UCSD-AML1 (cell line): ENCODE data around the gene CATSPERD.

Experiments
- DNase-seq: peaks from one replicate; lab custom pipeline; 2025; ENCODE audit not compliant: unreplicated experiment; lab: John Stamatoyannopoulos, UW

CATSPERD gene, protein sequence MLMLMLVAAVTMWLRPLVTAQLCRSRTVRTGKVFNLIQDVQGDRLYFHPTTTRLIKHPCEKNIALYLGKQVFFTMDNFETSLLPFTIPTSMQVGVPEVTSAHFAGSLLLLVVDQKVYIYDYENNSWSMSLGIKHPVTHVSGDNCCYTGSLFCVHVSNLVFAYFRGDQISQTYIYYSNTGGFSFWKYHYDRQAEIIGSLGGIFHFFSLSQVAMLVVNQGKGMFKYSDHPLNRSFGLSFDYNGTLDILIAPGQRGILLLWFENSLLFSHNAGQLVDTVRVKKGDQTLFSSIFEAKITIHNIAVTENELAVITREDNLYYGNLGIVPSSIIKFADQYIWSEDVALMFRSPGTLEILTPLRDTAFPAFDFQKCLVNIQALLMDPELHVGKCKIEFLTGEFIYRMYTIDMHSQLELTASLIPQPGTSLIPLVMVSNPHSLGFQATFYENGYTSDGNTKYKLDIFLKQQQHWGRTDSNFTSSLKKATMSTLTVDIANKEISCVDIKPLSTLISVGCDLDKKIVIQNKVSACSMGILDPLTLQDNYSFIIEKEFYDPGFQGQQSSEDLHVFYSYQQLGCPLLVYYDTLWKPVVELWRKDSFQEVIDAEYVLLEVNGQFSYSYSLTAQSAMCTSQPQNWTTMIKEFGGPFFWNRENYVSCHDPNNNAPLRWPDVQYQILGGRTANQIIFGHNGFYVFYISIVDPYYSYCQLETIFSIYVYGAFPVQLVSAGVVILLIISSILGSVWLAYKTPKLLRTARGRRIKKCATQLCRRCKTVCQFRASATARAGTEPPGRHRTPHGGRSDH

DNA sequence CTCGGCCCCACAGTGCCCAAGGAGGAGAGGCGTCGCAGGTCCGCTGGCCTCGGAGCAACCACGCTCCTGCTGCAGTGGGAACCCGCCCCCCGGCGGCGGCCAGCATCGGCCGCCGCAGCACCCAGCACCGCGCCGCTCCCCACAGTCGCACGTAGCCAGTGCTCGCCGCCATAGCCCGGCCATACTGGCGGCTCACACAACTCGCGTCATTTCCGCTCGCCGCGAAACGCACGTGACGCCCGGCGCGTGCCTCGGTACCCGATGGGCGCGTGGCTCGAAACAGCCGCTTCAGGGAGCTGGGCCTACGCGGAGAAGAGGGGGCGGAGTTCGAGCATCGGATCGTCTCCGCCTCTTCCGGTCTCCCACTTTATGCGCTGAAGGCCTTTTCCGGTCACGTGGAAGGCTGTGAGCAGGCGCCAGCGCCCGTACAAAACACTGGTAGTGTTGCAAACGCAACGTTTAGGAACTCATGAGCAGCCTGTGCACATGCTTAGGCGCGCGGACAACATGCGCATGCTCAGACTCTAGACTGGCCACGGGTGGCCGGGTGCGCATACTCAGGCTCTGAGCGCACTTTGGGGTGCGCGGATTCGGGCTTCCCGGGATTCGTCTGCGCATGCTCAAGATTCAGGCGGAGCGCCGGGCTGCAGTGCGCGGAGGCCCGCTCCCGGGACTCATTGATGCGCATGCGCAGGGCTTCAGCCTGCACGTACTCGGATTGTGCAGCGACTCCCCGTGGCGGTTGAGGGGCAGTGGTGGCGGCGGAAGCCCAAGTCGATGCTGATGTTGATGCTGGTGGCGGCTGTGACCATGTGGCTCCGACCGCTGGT is at the start of gene CATSPERD, which contains the start of gene LONP1:
TSS of gene CATSPERD (plus strand) at position 677 of the 830 bp plus-strand sequence. CDS start at position 778, 101 bp downstream.
TSS of gene LONP1 (minus strand) at position 186 of the 830 bp plus-strand sequence. CDS start at position 172, 14 bp downstream.
- peak; percentile 99 for DNase-seq

DNA sequence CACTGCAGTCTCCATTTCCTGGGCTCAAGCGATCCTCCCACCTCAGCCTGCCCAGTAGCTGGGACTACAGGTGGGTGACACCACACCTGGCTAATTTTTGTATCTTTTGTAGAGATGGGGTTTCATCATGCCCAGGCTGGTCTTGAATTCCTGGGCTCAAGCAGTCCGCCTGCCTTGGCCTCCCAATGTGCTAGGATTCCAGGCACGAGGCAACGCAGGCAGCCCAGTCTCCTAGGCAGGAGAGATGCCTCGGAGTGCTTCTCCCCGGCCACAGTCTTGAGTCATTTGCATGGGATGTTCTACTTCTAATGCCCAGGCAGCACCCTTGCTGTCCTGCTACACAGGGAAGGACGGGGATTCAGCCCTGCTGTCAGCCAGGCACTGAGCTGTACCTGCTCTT is 48.8 kb upstream of the CATSPERD start:
- DNase-seq: no peak

- DNase-seq: no peak
These were observed 47.6 kb upstream of the CATSPERD start for GRCh38 chr19:5672708-5673459.

GRCh38 chr19:5673752-5674151 is 46.7 kb upstream of the CATSPERD start:
- no peak for DNase-seq

- no peak for DNase-seq
These were observed 45.7 kb upstream of the CATSPERD start for GRCh38 chr19:5674714-5675113.

DNA sequence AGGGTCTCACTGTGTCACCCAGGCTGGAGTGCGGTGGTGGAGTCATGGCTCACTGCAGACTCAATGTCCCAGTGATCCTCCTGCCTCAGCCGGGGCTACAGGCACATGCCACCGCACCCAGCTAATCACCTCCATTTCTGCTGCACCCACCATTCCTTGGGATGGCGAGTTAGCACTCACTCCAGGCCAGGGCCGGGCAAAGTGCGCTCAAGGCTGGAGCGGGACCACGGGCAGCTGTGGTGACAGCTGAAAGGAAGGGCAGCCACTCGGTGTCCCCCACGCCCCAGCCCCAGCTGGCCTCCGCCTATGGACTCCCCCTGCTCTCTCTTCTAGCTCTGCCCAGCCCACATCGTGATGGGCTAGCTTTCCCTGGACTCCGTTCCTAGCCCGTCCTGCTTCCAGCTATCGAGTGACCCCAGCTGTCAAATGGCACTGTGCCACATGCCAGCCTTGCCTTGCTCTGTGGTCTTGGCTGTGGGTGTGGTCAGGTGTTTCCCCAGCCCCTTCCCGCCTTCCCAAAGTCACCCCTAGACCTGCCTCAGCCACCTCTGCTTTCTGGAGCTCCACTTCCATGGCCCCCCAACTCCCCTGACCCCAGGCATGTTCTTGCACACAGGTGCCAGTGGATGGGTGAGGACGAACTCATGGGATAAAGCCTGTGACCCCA is 44.2 kb upstream of the CATSPERD start:
- DNase-seq: no peak

- DNase-seq: no peak
These were observed 43.7 kb upstream of the CATSPERD start for GRCh38 chr19:5676772-5677105.

GRCh38 chr19:5677136-5677535 is 43.3 kb upstream of the CATSPERD start:
- no peak for DNase-seq

- DNase-seq: no peak
These were observed 42.9 kb upstream of the CATSPERD start for GRCh38 chr19:5677580-5677979.

DNA sequence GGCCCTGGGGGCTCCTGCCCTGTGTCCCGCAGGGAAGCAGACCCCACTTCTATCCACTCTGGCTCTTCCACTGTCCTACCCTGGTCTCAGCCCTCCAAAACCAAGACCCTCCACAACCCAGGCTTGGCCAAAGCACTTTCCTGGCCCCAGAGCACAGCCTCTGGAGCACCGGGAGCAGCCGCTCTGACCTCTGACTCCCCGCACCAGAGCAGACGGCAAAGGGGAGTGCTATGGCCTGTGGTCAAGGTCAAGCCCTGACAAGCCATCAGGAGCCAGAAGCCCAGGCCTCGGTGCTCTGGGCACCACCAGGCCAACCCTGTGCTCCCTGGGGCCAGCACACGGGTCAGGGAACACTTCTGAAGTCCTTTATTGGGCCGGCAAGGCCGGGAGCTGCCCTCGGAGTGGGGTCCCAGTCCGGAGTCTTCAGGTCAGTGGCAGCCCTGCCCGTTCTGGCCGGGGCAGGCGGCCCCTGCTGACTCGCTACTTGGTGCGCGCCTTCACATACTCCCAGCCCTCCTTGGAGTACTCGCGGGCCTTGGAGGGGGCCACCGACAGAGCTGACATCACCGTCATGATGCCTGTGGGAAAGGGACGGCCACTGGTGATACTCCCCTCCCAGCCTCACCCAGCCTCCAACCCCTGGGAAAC is 42.2 kb upstream of the CATSPERD start:
- no peak for DNase-seq

DNA sequence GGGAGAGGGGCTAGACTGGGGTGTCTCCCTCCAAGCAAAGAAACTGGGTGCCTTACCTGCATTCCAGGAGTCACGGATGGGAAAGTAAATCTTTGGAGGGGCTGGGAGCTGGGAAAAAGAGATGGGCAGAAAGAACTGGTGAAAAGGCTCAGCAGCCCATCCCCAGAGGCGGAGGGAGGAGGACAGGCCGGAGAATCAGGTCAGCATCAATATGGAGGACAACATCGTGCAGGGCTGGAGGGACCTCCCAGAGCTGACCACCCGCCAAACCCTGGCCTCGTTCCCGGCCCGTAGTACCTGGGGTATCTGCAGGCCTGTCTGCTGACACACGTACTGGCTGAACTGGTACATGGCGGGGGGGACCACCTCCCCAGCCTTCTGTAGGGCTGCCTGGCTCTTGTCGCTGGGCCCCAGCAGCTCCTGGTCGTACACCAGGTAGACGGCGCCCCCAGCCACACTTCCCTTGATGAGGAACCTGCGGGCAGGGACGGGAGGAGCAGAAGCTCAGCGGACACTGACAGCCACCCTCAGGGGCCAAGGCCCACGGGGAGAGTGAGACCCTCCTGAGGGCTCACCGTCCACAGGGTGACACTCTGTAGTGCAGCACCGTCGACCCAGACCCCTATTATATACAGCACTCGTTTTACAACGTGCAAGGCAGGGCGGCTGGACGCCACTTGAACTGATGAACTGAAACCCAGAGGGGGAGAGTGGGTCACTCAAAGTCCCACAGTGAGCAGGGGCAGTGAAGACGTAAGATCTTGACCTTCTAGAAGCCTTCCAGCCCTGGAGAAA is 41.0 kb upstream of the CATSPERD start:
- DNase-seq: no peak

- DNase-seq: no peak
These were observed 40.4 kb upstream of the CATSPERD start for GRCh38 chr19:5680084-5680436.

DNA sequence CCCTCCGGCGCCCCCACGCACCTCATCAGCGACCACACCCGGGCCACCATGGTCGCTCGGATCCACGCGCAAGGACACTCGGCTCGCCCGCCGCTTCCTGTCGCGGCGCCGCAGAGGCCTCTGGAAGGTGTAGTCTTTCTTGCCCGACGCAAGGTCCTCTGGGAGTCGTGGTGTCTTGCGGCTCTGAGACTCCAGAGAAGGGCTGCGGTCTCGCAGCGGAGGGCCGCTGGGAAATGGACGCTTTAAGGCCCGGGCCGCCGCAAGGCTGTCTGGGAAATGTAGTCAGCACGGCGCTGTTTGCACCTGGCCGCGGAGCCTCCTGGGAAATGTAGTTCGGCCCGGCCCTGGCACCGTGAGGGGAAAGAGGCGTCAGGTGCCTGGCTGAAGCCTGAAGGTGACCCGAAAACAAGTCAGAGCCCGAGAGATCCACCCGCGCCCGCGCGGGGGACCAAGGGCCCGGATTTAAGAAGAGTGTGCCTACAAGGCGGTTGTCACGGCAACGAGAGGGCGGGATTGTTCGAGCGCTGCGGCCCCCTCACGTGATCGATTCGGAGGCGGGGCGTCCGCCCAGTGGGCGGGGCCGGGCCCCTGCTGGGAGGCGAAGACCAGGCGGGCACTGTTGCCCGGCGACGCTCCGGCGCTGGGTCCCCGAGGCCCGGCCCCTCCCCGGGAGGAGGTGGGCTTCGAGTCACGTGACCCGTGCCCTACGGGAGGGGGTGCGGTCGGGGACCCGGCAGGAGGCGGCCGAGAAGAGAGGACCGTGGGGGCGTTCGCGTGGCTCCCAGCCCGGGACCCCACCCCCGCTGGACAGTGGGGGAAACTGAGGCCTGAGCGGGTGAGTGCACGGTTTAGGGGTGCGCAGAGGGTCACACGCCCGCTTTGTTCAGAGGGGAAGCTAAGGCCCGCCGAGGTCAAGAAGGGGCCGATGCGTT is 39.7 kb upstream of the CATSPERD start, which contains the start of the genes HSD11B1L and MICOS13:
TSS of gene HSD11B1L (plus strand) at position 591 of the 932 bp plus-strand sequence. CDS start 3,806 bp downstream, outside the sequence.
TSS of gene MICOS13 (minus strand) at position 80 of the 932 bp plus-strand sequence. CDS start at position 50, 30 bp downstream.
- peak; percentile 98 for DNase-seq

DNA sequence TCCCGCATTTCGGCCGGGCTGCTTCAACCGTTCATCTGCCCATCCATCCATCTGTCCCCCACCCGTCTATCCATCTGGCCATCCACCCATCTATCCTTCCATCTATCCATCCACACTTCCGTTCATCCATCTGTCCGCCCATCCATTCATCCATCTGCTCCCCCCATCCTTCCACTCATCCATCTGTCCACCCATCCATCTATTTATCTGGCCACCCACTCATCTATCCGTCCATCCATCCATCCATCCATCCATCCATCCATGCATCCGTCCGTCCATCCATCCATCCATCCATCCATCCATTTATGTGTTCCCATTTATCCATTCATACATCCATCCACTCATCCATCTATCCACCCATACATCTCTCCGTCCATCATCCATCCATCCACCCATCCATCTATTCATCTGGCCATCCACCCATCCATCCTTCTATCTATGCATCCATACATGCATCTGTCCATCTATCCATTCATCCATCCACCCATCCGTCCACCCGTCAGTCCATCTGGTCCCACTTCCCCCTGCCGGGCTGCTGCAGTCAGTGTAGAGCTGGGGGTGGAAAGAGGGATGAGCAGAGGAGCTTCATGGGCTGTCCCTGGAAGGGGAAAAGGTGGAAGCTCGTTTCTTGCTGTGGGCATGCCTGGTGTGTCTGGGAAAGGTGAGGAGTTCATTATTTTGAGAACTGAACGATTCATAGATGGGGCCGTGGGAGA is 38.9 kb upstream of the CATSPERD start:
- DNase-seq: no peak

- DNase-seq: no peak
These were observed 38.3 kb upstream of the CATSPERD start for GRCh38 chr19:5682107-5682482.

- DNase-seq: no peak
These were observed 37.1 kb upstream of the CATSPERD start for GRCh38 chr19:5683177-5683886.
